Ovary (tissue), 3 donors: Measurements from ENCODE around the gene GABPB2.

Experiments used
- EP300 ChIP-seq: sonication (generic); formaldehyde crosslinking; IDR thresholded peaks from one replicate; pipeline ENCODE4 v1.6.1; 2017; ENCODE audit warnings: antibody characterized with exemption
- POLR2A ChIP-seq: fragments of 450-650 bp; IDR thresholded peaks from one replicate; pipeline ENCODE4 v1.6.1; 2017; ENCODE audit warnings: antibody characterized with exemption, mild to moderate bottlenecking, moderate library complexity
- TF ChIP-seq, protein P1 (sequence below), 3 donors: fragments of 450-650 bp in 2 of 3; fragments of 200-600 bp in 1 of 3; IDR thresholded peaks; one replicate each; pipeline versions ENCODE4 v1.5.1 to v1.8.0; 2016 to 2022; ENCODE audit warnings: antibody characterized with exemption in 3 of 3, mild to moderate bottlenecking in 1 of 3
- donor health status: DM: no; HTN: no; CAD: no.

DNA sequence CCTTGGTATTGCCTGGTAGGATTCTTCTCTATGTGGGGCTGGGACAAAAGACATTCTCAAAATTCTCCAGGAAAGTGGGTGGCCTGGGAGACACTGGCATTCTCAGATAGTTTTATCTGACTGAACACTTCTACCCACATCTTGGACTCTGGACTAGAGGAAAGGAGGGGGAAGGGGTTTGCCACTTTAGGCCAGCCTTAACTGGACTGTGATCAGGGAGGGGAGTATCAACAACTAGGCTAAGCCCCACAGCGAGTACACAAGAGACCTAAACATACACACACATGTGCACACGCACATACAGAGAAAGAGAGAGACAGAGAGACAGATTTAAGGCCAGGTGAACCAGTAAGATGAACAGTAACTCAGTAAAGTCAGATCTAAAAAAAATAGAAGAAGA is 77.1 kb downstream of the GABPB2 start:
- TF ChIP-seq, protein P1, sequence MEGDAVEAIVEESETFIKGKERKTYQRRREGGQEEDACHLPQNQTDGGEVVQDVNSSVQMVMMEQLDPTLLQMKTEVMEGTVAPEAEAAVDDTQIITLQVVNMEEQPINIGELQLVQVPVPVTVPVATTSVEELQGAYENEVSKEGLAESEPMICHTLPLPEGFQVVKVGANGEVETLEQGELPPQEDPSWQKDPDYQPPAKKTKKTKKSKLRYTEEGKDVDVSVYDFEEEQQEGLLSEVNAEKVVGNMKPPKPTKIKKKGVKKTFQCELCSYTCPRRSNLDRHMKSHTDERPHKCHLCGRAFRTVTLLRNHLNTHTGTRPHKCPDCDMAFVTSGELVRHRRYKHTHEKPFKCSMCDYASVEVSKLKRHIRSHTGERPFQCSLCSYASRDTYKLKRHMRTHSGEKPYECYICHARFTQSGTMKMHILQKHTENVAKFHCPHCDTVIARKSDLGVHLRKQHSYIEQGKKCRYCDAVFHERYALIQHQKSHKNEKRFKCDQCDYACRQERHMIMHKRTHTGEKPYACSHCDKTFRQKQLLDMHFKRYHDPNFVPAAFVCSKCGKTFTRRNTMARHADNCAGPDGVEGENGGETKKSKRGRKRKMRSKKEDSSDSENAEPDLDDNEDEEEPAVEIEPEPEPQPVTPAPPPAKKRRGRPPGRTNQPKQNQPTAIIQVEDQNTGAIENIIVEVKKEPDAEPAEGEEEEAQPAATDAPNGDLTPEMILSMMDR (IDR thresholded peaks at IDR 0.05): no peak
- no peak for TF ChIP-seq EP300
- no peak for TF ChIP-seq POLR2A
